ENCODE results near the gene GRWD1. TPM values are rescaled to one million over a fixed set of nuclear protein-coding genes. Genes with fewer than 3 reads are reported as not detected.

Gene GRWD1
- total and polyA plus RNA-seq, 7 donors: 24.2 to 53.7 (median 42.0) TPM

- WGBS, 3 donors: 78 to 87% (median 82%) methylated on average over 33 of the region's 33 CpGs
- ATAC-seq: peak in 3 of 4 donors; percentile 22 to 43 (median 32)
These were observed 6.8 kb downstream of the GRWD1 start for GRCh38 chr19:48452289-48453190.

GRCh38 chr19:48454150-48454730 lies 8.5 kb downstream of the GRWD1 start:
- no peak overlapping the region for H3K4me3 ChIP-seq
- no peaks in the 10 kb centered on the region for H3K27me3 ChIP-seq (ENCODE audit: insufficient read depth in 3 of 3, low read length in 2 of 3)
- H3K4me1 ChIP-seq: peaks cover 16% of the 10 kb centered on the region
- no peaks in the 10 kb centered on the region for H3K9me3 ChIP-seq
- H3K27ac ChIP-seq: no peak overlapping the region
- intact Hi-C loops (cut with DNase I): no loop called here
- no peak for TF ChIP-seq CTCF (IDR thresholded peaks at IDR 0.05)
- peak in 1 of 4 donors; percentile 16 for ATAC-seq
- DNase-seq: no peak
- WGBS, 3 donors: 82 to 88% (median 86%) methylated on average over 21 to 22 of the region's 22 CpGs
- H3K36me3 ChIP-seq (ENCODE audit: insufficient read depth in 1 of 2, low read depth in 1 of 2): peaks cover 8 to 63% of the 10 kb centered on the region in 2 donors

More at GRCh38 chr19:48452289-48453190, 6.8 kb downstream of the GRWD1 start:
- intact Hi-C loops (cut with DNase I): no loop called here
- no peak overlapping the region for H3K4me3 ChIP-seq
- H3K27me3 ChIP-seq (ENCODE audit: insufficient read depth in 3 of 3, low read length in 2 of 3): no peaks in the 10 kb centered on the region
- H3K36me3 ChIP-seq (ENCODE audit: insufficient read depth in 1 of 2, low read depth in 1 of 2): peaks cover 12 to 80% of the 10 kb centered on the region in 2 donors
- TF ChIP-seq CTCF (IDR thresholded peaks at IDR 0.05): no peak
- no peaks in the 10 kb centered on the region for H3K9me3 ChIP-seq
- peak overlapping the region; percentile 41 for H3K27ac ChIP-seq
- peaks cover 17% of the 10 kb centered on the region for H3K4me1 ChIP-seq
- no peak for DNase-seq

GRCh38 chr19:48455171-48455907 lies 9.6 kb downstream of the GRWD1 start, which contains the start of gene KCNJ14:
TSS of gene KCNJ14 (plus strand) at chr19:48455574. CDS start at chr19:48461725, 6,151 bp downstream.
- ATAC-seq (peak in 3 of 4 donors; percentile 30 to 37 (median 34)), DNase-seq (no peak)
- TF ChIP-seq CTCF (IDR thresholded peaks at IDR 0.05): no peak
- H3K27me3 ChIP-seq (ENCODE audit: insufficient read depth in 3 of 3, low read length in 2 of 3): no peaks in the 10 kb centered on the region
- WGBS, 3 donors: 52 to 55% (median 54%) methylated on average over 16 of the region's 16 CpGs
- peaks cover 16% of the 10 kb centered on the region for H3K4me1 ChIP-seq
- H3K27ac ChIP-seq: no peak within 1 kb of the TSS
- intact Hi-C loops (cut with DNase I): no loop called here
- H3K9me3 ChIP-seq: no peaks in the 10 kb centered on the region
- no peak within 1 kb of the TSS for H3K4me3 ChIP-seq
- H3K36me3 ChIP-seq (ENCODE audit: insufficient read depth in 1 of 2, low read depth in 1 of 2): peaks cover 8 to 52% of the 10 kb centered on the region in 2 donors

GRCh38 chr19:48455908-48456562 lies 10.3 kb downstream of the GRWD1 start:
- no peak for DNase-seq
- no peaks in the 10 kb centered on the region for H3K27me3 ChIP-seq (ENCODE audit: insufficient read depth in 3 of 3, low read length in 2 of 3)
- ATAC-seq: peak in 1 of 4 donors; percentile 4
- no peak overlapping the region for H3K27ac ChIP-seq
- peaks cover 4 to 46% of the 10 kb centered on the region in 2 donors for H3K36me3 ChIP-seq (ENCODE audit: insufficient read depth in 1 of 2, low read depth in 1 of 2)
- WGBS, 3 donors: 77 to 84% (median 80%) methylated on average over 11 of the region's 11 CpGs
- no peaks in the 10 kb centered on the region for H3K9me3 ChIP-seq
- H3K4me3 ChIP-seq: no peak overlapping the region
- H3K4me1 ChIP-seq: peaks cover 16% of the 10 kb centered on the region
- intact Hi-C loops (cut with DNase I): no loop called here
- TF ChIP-seq CTCF (IDR thresholded peaks at IDR 0.05): no peak
